Gastrocnemius medialis (tissue), 4 donors: ENCODE results near the gene PAX5.

Experiments used
- POLR2A ChIP-seq, 2 donors: fragments of 450-650 bp; IDR thresholded peaks; one replicate each; pipeline ENCODE4 v1.6.1; 2017; ENCODE audit warnings: antibody characterized with exemption in 2 of 2, mild to moderate bottlenecking in 2 of 2, moderate library complexity in 2 of 2
- TF ChIP-seq, protein P1 (sequence below), 5 experiments: fragments of 450-650 bp in 3 of 5; fragments of 200-600 bp in 2 of 5; sonication (generic) in 2 of 5; IDR thresholded peaks in 4 of 5; conservative IDR thresholded peaks in 1 of 5; 1 replicate in 4 of 5; 2 replicates in 1 of 5; pipeline ENCODE4 v1.5.1; 2016 to 2019; ENCODE audit warnings: antibody characterized with exemption in 5 of 5, mild to moderate bottlenecking in 3 of 5, moderate library complexity in 3 of 5

DNA sequence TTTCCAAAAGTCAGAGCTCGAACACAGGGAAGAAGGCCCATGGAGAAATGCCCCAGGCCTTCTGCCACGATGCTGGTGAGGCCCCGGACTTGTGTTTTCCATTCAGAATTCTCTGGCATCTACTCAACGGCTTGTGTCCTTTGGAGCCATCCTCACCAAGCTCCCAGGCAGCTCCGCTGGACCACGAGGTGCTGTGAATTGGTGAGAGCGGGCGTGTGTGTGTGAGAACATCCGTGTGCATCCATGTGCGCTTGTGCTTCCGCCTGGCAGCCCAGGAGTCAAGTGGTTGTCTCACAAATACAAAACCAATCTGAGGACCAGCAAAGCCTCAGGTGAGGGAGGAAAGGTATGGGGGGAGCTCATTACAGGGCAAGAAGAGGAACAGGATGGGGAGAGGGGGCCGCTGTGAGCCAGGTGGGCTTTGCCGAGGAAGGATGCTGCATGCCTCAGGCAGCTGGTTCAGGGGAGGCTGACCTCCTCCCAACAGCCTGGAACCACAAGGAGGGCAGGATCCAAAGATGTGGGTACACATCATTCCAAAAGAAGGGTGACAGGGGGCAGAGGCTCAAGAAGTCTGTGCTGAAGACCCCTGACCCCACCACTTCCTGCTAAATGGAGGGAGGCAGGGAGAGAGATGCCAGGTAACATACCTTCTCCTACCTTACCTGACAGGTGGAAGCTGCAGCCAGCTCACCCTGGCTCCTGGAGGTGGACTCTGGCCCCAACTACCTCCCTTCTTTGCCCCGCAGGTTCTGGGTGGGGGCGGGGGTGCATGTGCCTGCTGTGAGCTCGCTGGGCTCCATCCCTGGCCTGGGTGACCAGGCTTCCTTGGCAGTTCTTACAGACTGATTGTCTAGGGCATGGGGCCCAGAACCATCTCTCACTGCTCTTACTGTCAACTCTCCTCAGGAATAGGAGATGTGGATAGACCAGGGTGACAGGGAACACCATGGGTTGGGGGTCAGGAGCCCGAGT lies 196.3 kb downstream of the PAX5 start:
- no peak for TF ChIP-seq POLR2A (IDR thresholded peaks at IDR 0.05)
- TF ChIP-seq, protein P1, sequence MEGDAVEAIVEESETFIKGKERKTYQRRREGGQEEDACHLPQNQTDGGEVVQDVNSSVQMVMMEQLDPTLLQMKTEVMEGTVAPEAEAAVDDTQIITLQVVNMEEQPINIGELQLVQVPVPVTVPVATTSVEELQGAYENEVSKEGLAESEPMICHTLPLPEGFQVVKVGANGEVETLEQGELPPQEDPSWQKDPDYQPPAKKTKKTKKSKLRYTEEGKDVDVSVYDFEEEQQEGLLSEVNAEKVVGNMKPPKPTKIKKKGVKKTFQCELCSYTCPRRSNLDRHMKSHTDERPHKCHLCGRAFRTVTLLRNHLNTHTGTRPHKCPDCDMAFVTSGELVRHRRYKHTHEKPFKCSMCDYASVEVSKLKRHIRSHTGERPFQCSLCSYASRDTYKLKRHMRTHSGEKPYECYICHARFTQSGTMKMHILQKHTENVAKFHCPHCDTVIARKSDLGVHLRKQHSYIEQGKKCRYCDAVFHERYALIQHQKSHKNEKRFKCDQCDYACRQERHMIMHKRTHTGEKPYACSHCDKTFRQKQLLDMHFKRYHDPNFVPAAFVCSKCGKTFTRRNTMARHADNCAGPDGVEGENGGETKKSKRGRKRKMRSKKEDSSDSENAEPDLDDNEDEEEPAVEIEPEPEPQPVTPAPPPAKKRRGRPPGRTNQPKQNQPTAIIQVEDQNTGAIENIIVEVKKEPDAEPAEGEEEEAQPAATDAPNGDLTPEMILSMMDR (IDR thresholded peaks at IDR 0.05 in 4 of 5, conservative IDR thresholded peaks at IDR 0.05 in 1 of 5) = no peak
